ENCODE measurements around the gene NXT2. TPM values are rescaled to one million over a fixed set of nuclear protein-coding genes. Genes with fewer than 3 reads are reported as not detected.

Gene NXT2
- total and polyA plus RNA-seq, 2 experiments from 2014 or later, result 6.9 to 11.5 TPM

GRCh38 chrX:109501176-109501575 lies 35.5 kb upstream of the NXT2 start:
- H3F3A ChIP-seq (ENCODE audit: insufficient read depth), result no peaks in the 10 kb centered on the region
- 10 to 24% methylated on average over 3 of the region's 3 CpGs for WGBS, 2 experiments (ENCODE audit: low coverage in 1 of 2, low lambda C conversion rate in 2 of 2, missing lambda C conversion rate in 2 of 2)
- in situ Hi-C loops (cut with MboI), result no loop called here

GRCh38 chrX:109508915-109509314 lies 27.7 kb upstream of the NXT2 start:
- in situ Hi-C loops (cut with MboI), result no loop called here
- Histone ChIP-seq H2AFZ (no peak overlapping the region), H3K9ac (no peak overlapping the region), H3K4me3 (no peak overlapping the region), H3K36me3 (ENCODE audit: low read depth) (no peaks in the 10 kb centered on the region), H3K27me3 (replicated peaks; ENCODE audit: insufficient read depth) (no peaks in the 10 kb centered on the region), H3K9me2 (ENCODE audit: insufficient read depth) (no peaks in the 10 kb centered on the region), H3F3A (ENCODE audit: insufficient read depth) (no peaks in the 10 kb centered on the region), H3K79me2 (ENCODE audit: insufficient read depth) (no peaks in the 10 kb centered on the region), H3K27ac (no peak overlapping the region), H3K4me2 (ENCODE audit: unreplicated experiment) (no peak overlapping the region), H3K9me3 (ENCODE audit: low read depth) (no peaks in the 10 kb centered on the region), H4K20me1 (ENCODE audit: insufficient read depth) (no peaks in the 10 kb centered on the region), H3K4me1 (ENCODE audit: insufficient read depth) (no peaks in the 10 kb centered on the region)
- TF ChIP-seq EZH2 (IDR thresholded peaks at IDR 0.05; ENCODE audit: insufficient read depth, poor library complexity, severe bottlenecking) (no peak), EZH2phosphoT487 (IDR thresholded peaks at IDR 0.05; ENCODE audit: insufficient read depth, low read depth) (no peak)
- no peak for DNase-seq

More at GRCh38 chrX:109501176-109501575, 35.5 kb upstream of the NXT2 start:
- H3K9me3 ChIP-seq (ENCODE audit: low read depth), result no peaks in the 10 kb centered on the region
- H3K4me3 ChIP-seq, result no peak overlapping the region
- no peaks in the 10 kb centered on the region for H3K4me1 ChIP-seq (ENCODE audit: insufficient read depth)
- H3K27ac ChIP-seq, result no peak overlapping the region
- no peaks in the 10 kb centered on the region for H4K20me1 ChIP-seq (ENCODE audit: insufficient read depth)
- no peak overlapping the region for H3K4me2 ChIP-seq (ENCODE audit: unreplicated experiment)
- H3K36me3 ChIP-seq (ENCODE audit: low read depth), result no peaks in the 10 kb centered on the region
- no peak overlapping the region for H2AFZ ChIP-seq
- no peaks in the 10 kb centered on the region for H3K27me3 ChIP-seq (replicated peaks; ENCODE audit: insufficient read depth)
- DNase-seq, result no peak
- H3K79me2 ChIP-seq (ENCODE audit: insufficient read depth), result no peaks in the 10 kb centered on the region
- no peaks in the 10 kb centered on the region for H3K9me2 ChIP-seq (ENCODE audit: insufficient read depth)
- no peak overlapping the region for H3K9ac ChIP-seq
- no peak for TF ChIP-seq EZH2 (IDR thresholded peaks at IDR 0.05; ENCODE audit: insufficient read depth, poor library complexity, severe bottlenecking)
- TF ChIP-seq EZH2phosphoT487 (IDR thresholded peaks at IDR 0.05; ENCODE audit: insufficient read depth, low read depth), result no peak

GRCh38 chrX:109511113-109511512 lies 25.5 kb upstream of the NXT2 start:
- H3K9me3 ChIP-seq (ENCODE audit: low read depth), result no peaks in the 10 kb centered on the region
- no peaks in the 10 kb centered on the region for H3K9me2 ChIP-seq (ENCODE audit: insufficient read depth)
- H3K79me2 ChIP-seq (ENCODE audit: insufficient read depth), result no peaks in the 10 kb centered on the region
- H3F3A ChIP-seq (ENCODE audit: insufficient read depth), result no peaks in the 10 kb centered on the region
- H4K20me1 ChIP-seq (ENCODE audit: insufficient read depth), result no peaks in the 10 kb centered on the region
- no peak overlapping the region for H3K27ac ChIP-seq
- in situ Hi-C loops (cut with MboI), result no loop called here
- no peak for DNase-seq
- no peaks in the 10 kb centered on the region for H3K4me1 ChIP-seq (ENCODE audit: insufficient read depth)
- WGBS, 2 experiments (ENCODE audit: low coverage in 1 of 2, low lambda C conversion rate in 2 of 2, missing lambda C conversion rate in 2 of 2), result 5 to 11% methylated on average over 1 of the region's 1 CpG
- TF ChIP-seq EZH2 (IDR thresholded peaks at IDR 0.05; ENCODE audit: insufficient read depth, poor library complexity, severe bottlenecking) (no peak), EZH2phosphoT487 (IDR thresholded peaks at IDR 0.05; ENCODE audit: insufficient read depth, low read depth) (no peak)
- H3K9ac ChIP-seq, result no peak overlapping the region
- no peak overlapping the region for H3K4me3 ChIP-seq
- H3K27me3 ChIP-seq (replicated peaks; ENCODE audit: insufficient read depth), result no peaks in the 10 kb centered on the region
- no peak overlapping the region for H3K4me2 ChIP-seq (ENCODE audit: unreplicated experiment)
- no peak overlapping the region for H2AFZ ChIP-seq
- H3K36me3 ChIP-seq (ENCODE audit: low read depth), result no peaks in the 10 kb centered on the region

- Histone ChIP-seq H3F3A (ENCODE audit: insufficient read depth) (no peaks in the 10 kb centered on the region), H3K36me3 (ENCODE audit: low read depth) (no peaks in the 10 kb centered on the region), H2AFZ (no peak overlapping the region), H3K27me3 (replicated peaks; ENCODE audit: insufficient read depth) (no peaks in the 10 kb centered on the region), H3K9me2 (ENCODE audit: insufficient read depth) (no peaks in the 10 kb centered on the region), H3K79me2 (ENCODE audit: insufficient read depth) (no peaks in the 10 kb centered on the region), H3K9me3 (ENCODE audit: low read depth) (no peaks in the 10 kb centered on the region), H3K27ac (no peak overlapping the region), H3K4me2 (ENCODE audit: unreplicated experiment) (no peak overlapping the region), H3K9ac (no peak overlapping the region), H3K4me3 (no peak overlapping the region), H3K4me1 (ENCODE audit: insufficient read depth) (no peaks in the 10 kb centered on the region), H4K20me1 (ENCODE audit: insufficient read depth) (no peaks in the 10 kb centered on the region)
- in situ Hi-C loops (cut with MboI), result no loop called here
- no peak for DNase-seq
- no peak for TF ChIP-seq EZH2 (IDR thresholded peaks at IDR 0.05; ENCODE audit: insufficient read depth, poor library complexity, severe bottlenecking)
- no peak for TF ChIP-seq EZH2phosphoT487 (IDR thresholded peaks at IDR 0.05; ENCODE audit: insufficient read depth, low read depth)
- 35 to 58% methylated on average over 1 of the region's 1 CpG for WGBS, 2 experiments (ENCODE audit: low coverage in 1 of 2, low lambda C conversion rate in 2 of 2, missing lambda C conversion rate in 2 of 2)
Observed at GRCh38 chrX:109519001-109519400, 17.6 kb upstream of the NXT2 start.

GRCh38 chrX:109533005-109533404 lies 3.6 kb upstream of the NXT2 start:
- Histone ChIP-seq H2AFZ (no peak overlapping the region), H3K4me1 (ENCODE audit: insufficient read depth) (0 out of 2 replicates have a peak, but pooled peaks cover 4% of the 10 kb centered on the region), H3K9ac (no peak overlapping the region), H3F3A (ENCODE audit: insufficient read depth) (peaks cover 4% of the 10 kb centered on the region; the same call in 1 of the 2 replicates), H3K79me2 (ENCODE audit: insufficient read depth) (no peaks in the 10 kb centered on the region), H3K9me2 (ENCODE audit: insufficient read depth) (no peaks in the 10 kb centered on the region), H3K9me3 (ENCODE audit: low read depth) (no peaks in the 10 kb centered on the region), H3K36me3 (ENCODE audit: low read depth) (no peaks in the 10 kb centered on the region), H3K4me2 (ENCODE audit: unreplicated experiment) (no peak overlapping the region), H3K27me3 (replicated peaks; ENCODE audit: insufficient read depth) (no peaks in the 10 kb centered on the region), H3K4me3 (no peak overlapping the region), H4K20me1 (ENCODE audit: insufficient read depth) (no peaks in the 10 kb centered on the region), H3K27ac (no peak overlapping the region)
- WGBS, 2 experiments (ENCODE audit: low coverage in 1 of 2, low lambda C conversion rate in 2 of 2, missing lambda C conversion rate in 2 of 2), result 76 to 86% methylated on average over 1 of the region's 1 CpG
- no peak for TF ChIP-seq EZH2 (IDR thresholded peaks at IDR 0.05; ENCODE audit: insufficient read depth, poor library complexity, severe bottlenecking)
- TF ChIP-seq EZH2phosphoT487 (IDR thresholded peaks at IDR 0.05; ENCODE audit: insufficient read depth, low read depth), result no peak
- no peak for DNase-seq
- in situ Hi-C loops (cut with MboI), result no loop called here
